CD14-positive monocyte (primary cell): ENCODE data around the gene HMGB1. TPM values are rescaled to one million over a fixed set of nuclear protein-coding genes. Genes with fewer than 3 reads are reported as not detected.

ENCODE experiments used
- DNase-seq, 3 donors: peaks; one replicate each; pipeline ENCODE4 v3.0.0-alpha.2; 2011 to 2022
- H2AFZ ChIP-seq: 2 replicates; pipeline ENCODE4 v1.6.0; 2012; ENCODE audit warnings: mild to moderate bottlenecking, low read depth, low read length, inconsistent platforms; ENCODE audit not compliant: insufficient read depth, poor library complexity, severe bottlenecking
- H3K27ac ChIP-seq, 2 donors: 1 replicate in 1 of 2; 2 replicates in 1 of 2; pipeline ENCODE4 v1.5.1; 2012 to 2013; ENCODE audit warnings: low read length in 2 of 2, control low read depth in 1 of 2, inconsistent platforms in 1 of 2, low read depth in 1 of 2, mild to moderate bottlenecking in 1 of 2
- H3K27me3 ChIP-seq, 2 donors: one replicate each; pipeline versions ENCODE4 v1.6.0 to v1.6.1; 2011 to 2013; ENCODE audit warnings: low read length in 2 of 2; ENCODE audit not compliant: control insufficient read depth in 2 of 2, insufficient read depth in 2 of 2
- H3K36me3 ChIP-seq, 2 donors: replicated peaks in 1 of 2; 1 replicate in 1 of 2; 2 replicates in 1 of 2; pipeline versions ENCODE4 v1.5.1 to v1.6.1; 2012 to 2013; ENCODE audit warnings: low read length in 2 of 2, control low read depth in 1 of 2, inconsistent platforms in 1 of 2, mild to moderate bottlenecking in 1 of 2; ENCODE audit not compliant: insufficient read depth in 2 of 2, control insufficient read depth in 1 of 2
- H3K4me1 ChIP-seq, 2 donors: 1 replicate in 1 of 2; 2 replicates in 1 of 2; pipeline versions ENCODE4 v1.5.1 to v1.6.1; 2012 to 2013; ENCODE audit warnings: low read length in 2 of 2, control low read depth in 1 of 2, inconsistent platforms in 1 of 2, mild to moderate bottlenecking in 1 of 2, moderate library complexity in 1 of 2; ENCODE audit not compliant: insufficient read depth in 2 of 2, control insufficient read depth in 1 of 2
- H3K4me2 ChIP-seq: replicated peaks from 2 replicates; pipeline ENCODE3; 2012; ENCODE audit warnings: low read length, moderate library complexity, mild to moderate bottlenecking; ENCODE audit not compliant: poor library complexity, severe bottlenecking; ENCODE audit errors: extremely low read depth
- H3K4me3 ChIP-seq, 3 experiments: fragments of 200-600 bp in 1 of 3; sonication (generic) in 1 of 3; replicated peaks in 1 of 3; 1 replicate in 2 of 3; 2 replicates in 1 of 3; pipeline ENCODE4 v1.5.1; 2011 to 2013; ENCODE audit warnings: low read length in 3 of 3, mild to moderate bottlenecking in 3 of 3, control low read depth in 2 of 3, low read depth in 2 of 3, inconsistent platforms in 1 of 3, moderate library complexity in 1 of 3
- H3K79me2 ChIP-seq: 2 replicates; pipeline ENCODE4 v1.6.0; 2012; ENCODE audit warnings: mild to moderate bottlenecking, control low read depth, inconsistent platforms, low read length, moderate library complexity; ENCODE audit not compliant: insufficient read depth
- H3K9ac ChIP-seq: 2 replicates; pipeline ENCODE4 v1.6.0; 2017; ENCODE audit warnings: low read length, mild to moderate bottlenecking; ENCODE audit not compliant: insufficient read depth, poor library complexity, severe bottlenecking
- H3K9me3 ChIP-seq, 2 donors: replicated peaks in 1 of 2; 1 replicate in 1 of 2; 2 replicates in 1 of 2; pipeline versions ENCODE4 v1.5.1 to v1.6.1; 2012 to 2013; ENCODE audit warnings: low read length in 2 of 2, control low read depth in 1 of 2; ENCODE audit not compliant: control insufficient read depth in 1 of 2, insufficient read depth in 1 of 2
- H4K20me1 ChIP-seq: 2 replicates; pipeline ENCODE4 v1.6.0; 2012; ENCODE audit warnings: mild to moderate bottlenecking, low read length, control low read depth, moderate library complexity; ENCODE audit not compliant: insufficient read depth
- H3K27ac Mint-ChIP-seq, 7 donors: one replicate each; pipeline ENCODE4 v1.8.0; 2020; ENCODE audit warnings: mild to moderate bottlenecking in 7 of 7, mixed read lengths in 7 of 7, moderate library complexity in 6 of 7, inconsistent platforms in 2 of 7
- H3K27me3 Mint-ChIP-seq, 3 donors: one replicate each; pipeline ENCODE4 v1.8.0; 2021 to 2022; ENCODE audit warnings: low read depth in 3 of 3, mild to moderate bottlenecking in 3 of 3, mixed read lengths in 3 of 3, moderate library complexity in 3 of 3, inconsistent platforms in 1 of 3
- H3K36me3 Mint-ChIP-seq, 2 donors: one replicate each; pipeline ENCODE4 v1.8.0; 2020; ENCODE audit warnings: mixed read lengths in 2 of 2, inconsistent platforms in 1 of 2, mild to moderate bottlenecking in 1 of 2
- H3K4me1 Mint-ChIP-seq: one replicate; pipeline ENCODE4 v1.8.0; 2020; ENCODE audit warnings: mild to moderate bottlenecking, mixed read lengths
- H3K4me3 Mint-ChIP-seq, 2 donors: one replicate each; pipeline ENCODE4 v1.8.0; 2020; ENCODE audit warnings: mild to moderate bottlenecking in 2 of 2, mixed read lengths in 2 of 2, moderate library complexity in 1 of 2
- H3K9me3 Mint-ChIP-seq, 7 donors: one replicate each; pipeline ENCODE4 v1.8.0; 2020 to 2022; ENCODE audit warnings: mixed read lengths in 7 of 7, mild to moderate bottlenecking in 6 of 7, moderate library complexity in 6 of 7, inconsistent platforms in 2 of 7
- WGBS: methylation state at CpG from one replicate; pipeline ENCODE4 v1.1.5; 2013; ENCODE audit warnings: missing lambda C conversion rate; ENCODE audit not compliant: insufficient coverage; 5-methylcytosine and 5-hydroxymethylcytosine counted together
- intact Hi-C, 2 donors: fragments of 100-400 bp; cut with micrococcal nuclease; formaldehyde crosslinking; loops; one replicate each; pipeline versions ENCODE4 v1.15.0 to v1.15.1; 2023
- polyA plus RNA-seq, 3 donors: library from polyadenylated mRNA; depleted of rRNA in 1 of 3; unstranded in 2 of 3; stranded (reverse) in 1 of 3; fragments of 300-500 nt in 2 of 3; fragments of >200 nt in 1 of 3; fragmentation: Illumina TruSeq in 2 of 3; gene quantifications; 1 replicate in 2 of 3; 2 replicates in 1 of 3; pipeline ENCODE4 v1.2.3, GENCODE V29; 2012 to 2021
- TF ChIP-seq, protein P1 (sequence below): fragments of 200-600 bp; IDR thresholded peaks from one replicate; pipeline ENCODE4 v1.8.0; 2022; ENCODE audit warnings: antibody characterized with exemption, mild to moderate bottlenecking

Gene HMGB1
- polyA plus RNA-seq, 3 donors: 132 to 489 (median 430) TPM

DNA sequence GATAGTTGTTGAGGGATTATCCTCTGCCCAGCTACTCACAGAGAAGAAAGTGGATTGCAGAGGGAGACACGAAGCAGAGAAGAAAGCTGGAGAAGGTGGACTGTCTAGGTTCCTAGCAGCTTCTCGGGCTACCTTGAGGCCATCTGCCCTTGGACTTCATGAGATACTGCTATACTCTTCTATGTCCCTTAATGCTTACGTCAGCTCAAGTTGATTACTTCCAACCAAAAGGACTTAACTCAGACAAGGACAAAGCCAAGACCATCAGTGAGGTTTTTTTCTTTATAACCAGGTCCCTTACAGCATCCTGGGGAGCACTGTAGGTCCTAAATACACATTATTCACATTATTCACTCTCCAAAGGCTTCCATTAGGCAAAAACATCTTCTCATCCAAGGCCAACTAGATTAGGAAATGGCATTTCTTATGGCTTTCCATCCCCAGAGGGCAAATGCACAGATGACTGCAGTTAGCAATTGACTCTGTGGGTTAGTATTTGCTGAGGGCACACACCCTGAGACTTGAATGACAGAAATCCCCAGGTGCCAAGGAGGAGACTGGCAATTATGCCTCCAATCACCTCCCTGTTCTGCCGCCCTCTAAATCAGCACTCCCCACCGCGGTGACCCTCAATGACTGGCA is 47.5 kb downstream of the HMGB1 start:
- Mint-ChIP-seq H3K4me1 (peaks cover 32% of the 10 kb centered on the region), H3K36me3 (no peaks in the 10 kb centered on the region), H3K27me3 (peaks cover under 1 to 5% (median 2%) of the 10 kb centered on the region in 3 donors), H3K4me3 (no peak overlapping the region), H3K27ac (no peak overlapping the region), H3K9me3 (no peaks in the 10 kb centered on the region)
- H3K36me3 ChIP-seq: no peaks in the 10 kb centered on the region
- 100% methylated on average over 1 of the region's 6 CpGs for WGBS
- H3K27me3 ChIP-seq: no peaks in the 10 kb centered on the region
- H3K4me2 ChIP-seq: no peak overlapping the region
- H3K4me1 ChIP-seq: peaks cover 33 to 35% of the 10 kb centered on the region in 2 donors
- no peaks in the 10 kb centered on the region for H3K79me2 ChIP-seq
- no peak overlapping the region for H3K9ac ChIP-seq
- intact Hi-C loops: no loop called here
- no peak overlapping the region for H3K4me3 ChIP-seq
- TF ChIP-seq, protein P1, sequence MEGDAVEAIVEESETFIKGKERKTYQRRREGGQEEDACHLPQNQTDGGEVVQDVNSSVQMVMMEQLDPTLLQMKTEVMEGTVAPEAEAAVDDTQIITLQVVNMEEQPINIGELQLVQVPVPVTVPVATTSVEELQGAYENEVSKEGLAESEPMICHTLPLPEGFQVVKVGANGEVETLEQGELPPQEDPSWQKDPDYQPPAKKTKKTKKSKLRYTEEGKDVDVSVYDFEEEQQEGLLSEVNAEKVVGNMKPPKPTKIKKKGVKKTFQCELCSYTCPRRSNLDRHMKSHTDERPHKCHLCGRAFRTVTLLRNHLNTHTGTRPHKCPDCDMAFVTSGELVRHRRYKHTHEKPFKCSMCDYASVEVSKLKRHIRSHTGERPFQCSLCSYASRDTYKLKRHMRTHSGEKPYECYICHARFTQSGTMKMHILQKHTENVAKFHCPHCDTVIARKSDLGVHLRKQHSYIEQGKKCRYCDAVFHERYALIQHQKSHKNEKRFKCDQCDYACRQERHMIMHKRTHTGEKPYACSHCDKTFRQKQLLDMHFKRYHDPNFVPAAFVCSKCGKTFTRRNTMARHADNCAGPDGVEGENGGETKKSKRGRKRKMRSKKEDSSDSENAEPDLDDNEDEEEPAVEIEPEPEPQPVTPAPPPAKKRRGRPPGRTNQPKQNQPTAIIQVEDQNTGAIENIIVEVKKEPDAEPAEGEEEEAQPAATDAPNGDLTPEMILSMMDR: no peak
- no peaks in the 10 kb centered on the region for H4K20me1 ChIP-seq
- H3K27ac ChIP-seq: no peak overlapping the region
- no peak overlapping the region for H2AFZ ChIP-seq
- no peaks in the 10 kb centered on the region for H3K9me3 ChIP-seq
- no peak for DNase-seq

DNA sequence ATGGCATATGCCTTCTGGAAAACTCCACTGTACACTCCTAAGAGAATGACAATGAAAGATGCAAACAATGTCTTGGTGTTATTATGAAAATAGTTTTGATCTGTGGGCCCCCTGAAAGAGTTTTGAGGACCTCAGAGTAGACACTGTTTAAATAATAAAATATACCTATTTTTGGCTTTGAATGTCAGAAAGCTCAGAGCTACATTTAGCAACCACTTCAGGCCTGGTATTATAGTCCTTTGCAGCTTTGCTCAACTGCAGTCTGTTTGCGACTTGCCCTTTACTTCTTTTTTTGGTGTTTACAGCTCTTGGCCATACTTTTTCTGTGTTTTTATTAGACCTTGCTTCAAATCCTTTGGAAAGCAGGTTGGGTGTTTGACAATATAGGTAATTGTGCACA is 49.3 kb downstream of the HMGB1 start:
- intact Hi-C loops: no loop called here
- Histone ChIP-seq H3K79me2 (no peaks in the 10 kb centered on the region), H3K27me3 (no peaks in the 10 kb centered on the region), H3K4me3 (no peak overlapping the region), H3K9ac (no peak overlapping the region), H3K4me1 (peaks cover 29 to 31% of the 10 kb centered on the region in 2 donors), H2AFZ (no peak overlapping the region), H3K9me3 (no peaks in the 10 kb centered on the region), H3K27ac (no peak overlapping the region), H3K4me2 (no peak overlapping the region), H3K36me3 (no peaks in the 10 kb centered on the region), H4K20me1 (no peaks in the 10 kb centered on the region)
- WGBS: no CpG with 5 or more reads among the region's 1 CpG
- Mint-ChIP-seq H3K27me3 (peaks cover 0 to 5% (median 2%) of the 10 kb centered on the region in 3 donors), H3K36me3 (no peaks in the 10 kb centered on the region), H3K9me3 (no peaks in the 10 kb centered on the region), H3K27ac (no peak overlapping the region), H3K4me1 (peaks cover 33% of the 10 kb centered on the region), H3K4me3 (no peak overlapping the region)
- no peak for DNase-seq
- TF ChIP-seq, protein P1: no peak
